B cell (primary cell): ENCODE data around the gene SPAG7. TPM values are rescaled to one million over a fixed set of nuclear protein-coding genes. Genes with fewer than 3 reads are reported as not detected.

ENCODE experiments used
- ATAC-seq: fragments of 200-7000 bp; cut with Tn5 transposase; one replicate; pipeline ENCODE4 v1.10.0; 2021; ENCODE audit warnings: low read depth, mild to moderate bottlenecking, moderate number of reproducible peaks, moderate library complexity
- CTCF ChIA-PET: fragments of 350-600 bp; sonication (Branson Sonifier 250); formaldehyde crosslinking; loops from one replicate; lab custom pipeline; 2021; ENCODE audit warnings: antibody characterized with exemption, inconsistent platforms; lab: Charles Lee
- POLR2A ChIA-PET: fragments of 350-600 bp; sonication (Branson Sonifier 250); formaldehyde crosslinking; loops from one replicate; lab custom pipeline; 2021; ENCODE audit warnings: antibody characterized with exemption; lab: Charles Lee
- DNase-seq: peaks from one replicate; pipeline ENCODE4 v3.0.0; 2013
- H2AFZ ChIP-seq: 2 replicates; pipeline ENCODE4 v1.6.1; 2012; ENCODE audit warnings: mild to moderate bottlenecking, low read depth, low read length; ENCODE audit not compliant: insufficient read depth, poor library complexity, severe bottlenecking
- H3K27ac ChIP-seq, 2 donors: 1 replicate in 1 of 2; 2 replicates in 1 of 2; pipeline ENCODE4 v1.5.1; 2012 to 2013; ENCODE audit warnings: low read length in 2 of 2, mild to moderate bottlenecking in 2 of 2, moderate library complexity in 1 of 2
- H3K27me3 ChIP-seq, 4 experiments: fragments of 200-600 bp in 1 of 4; sonication (generic) in 1 of 4; replicated peaks in 1 of 4; 1 replicate in 2 of 4; 2 replicates in 2 of 4; pipeline versions ENCODE4 v1.6.1 to v1.7.0; 2013 to 2016; ENCODE audit warnings: low read length in 3 of 4, mild to moderate bottlenecking in 2 of 4, mixed read lengths in 1 of 4, moderate library complexity in 1 of 4; ENCODE audit not compliant: insufficient read depth in 4 of 4, control insufficient read depth in 3 of 4; ENCODE audit errors: control extremely low read depth in 1 of 4
- H3K36me3 ChIP-seq, 2 experiments: replicated peaks in 1 of 2; 1 replicate in 1 of 2; 2 replicates in 1 of 2; pipeline versions ENCODE4 v1.6.1 to v1.7.1; 2013; ENCODE audit warnings: low read length in 1 of 2; ENCODE audit not compliant: insufficient read depth in 2 of 2, control insufficient read depth in 1 of 2; ENCODE audit errors: control extremely low read depth in 1 of 2, extremely low read depth in 1 of 2
- H3K4me1 ChIP-seq, 2 donors: fragments of 200-600 bp in 1 of 2; sonication (generic) in 1 of 2; 1 replicate in 1 of 2; 2 replicates in 1 of 2; pipeline versions ENCODE4 v1.5.1 to v1.6.1; 2013 to 2017; ENCODE audit warnings: low read length in 2 of 2; ENCODE audit not compliant: control insufficient read depth in 2 of 2, insufficient read depth in 2 of 2
- H3K4me2 ChIP-seq: replicated peaks from 2 replicates; pipeline ENCODE3; 2012; ENCODE audit warnings: mild to moderate bottlenecking, low read depth, low read length; ENCODE audit not compliant: poor library complexity, severe bottlenecking
- H3K4me3 ChIP-seq, 5 experiments: fragments of 200-600 bp in 1 of 5; sonication (generic) in 1 of 5; 1 replicate in 3 of 5; 2 replicates in 2 of 5; pipeline versions ENCODE4 v1.5.1 to v1.7.0; 2011 to 2016; ENCODE audit warnings: low read length in 4 of 5, mild to moderate bottlenecking in 4 of 5, low read depth in 2 of 5, control low read depth in 1 of 5, moderate library complexity in 1 of 5; ENCODE audit not compliant: insufficient read depth in 1 of 5; ENCODE audit errors: control extremely low read depth in 1 of 5, extremely low read depth in 1 of 5
- H3K79me2 ChIP-seq: fragments of 200-600 bp; sonication (generic); one replicate; pipeline ENCODE4 v1.6.0; 2016; ENCODE audit warnings: low read length; ENCODE audit not compliant: control insufficient read depth, insufficient read depth
- H3K9ac ChIP-seq: fragments of 200-600 bp; sonication (generic); 2 replicates; pipeline ENCODE4 v1.6.1; 2017; ENCODE audit warnings: mild to moderate bottlenecking, low read length, moderate library complexity
- H3K9me3 ChIP-seq, 3 donors: one replicate each; pipeline versions ENCODE4 v1.6.1 to v1.7.1; 2013; ENCODE audit warnings: low read length in 2 of 3; ENCODE audit not compliant: control insufficient read depth in 2 of 3, insufficient read depth in 1 of 3; ENCODE audit errors: control extremely low read depth in 1 of 3
- H4K20me1 ChIP-seq: 2 replicates; pipeline ENCODE4 v1.6.0; 2012; ENCODE audit warnings: mild to moderate bottlenecking, low read length; ENCODE audit not compliant: insufficient read depth, control insufficient read depth, poor library complexity, severe bottlenecking
- H3K27ac Mint-ChIP-seq: one replicate; pipeline ENCODE4 v1.8.0; 2021; ENCODE audit warnings: mixed read lengths
- H3K27me3 Mint-ChIP-seq: one replicate; pipeline ENCODE4 v1.8.0; 2021; ENCODE audit warnings: mixed read lengths
- H3K4me1 Mint-ChIP-seq: one replicate; pipeline ENCODE4 v1.8.0; 2021; ENCODE audit warnings: mixed read lengths
- H3K4me3 Mint-ChIP-seq: one replicate; pipeline ENCODE4 v1.8.0; 2021; ENCODE audit warnings: mixed read lengths
- H3K9me3 Mint-ChIP-seq: one replicate; pipeline ENCODE4 v1.8.0; 2022; ENCODE audit warnings: mixed read lengths; ENCODE audit not compliant: insufficient read depth
- CTCF ChIP-seq: fragments of 200-600 bp; IDR thresholded peaks from one replicate; pipeline ENCODE4 v1.8.0; 2022; ENCODE audit warnings: antibody characterized with exemption, mild to moderate bottlenecking
- EZH2 ChIP-seq: IDR thresholded peaks from 2 replicates; pipeline ENCODE4 v1.6.1; 2012; ENCODE audit warnings: borderline replicate concordance, low read depth, mild to moderate bottlenecking, moderate library complexity, low read length; ENCODE audit not compliant: insufficient read depth, poor library complexity, severe bottlenecking
- WGBS: methylation state at CpG from one replicate; pipeline ENCODE4 v1.1.5; 2013; ENCODE audit warnings: missing lambda C conversion rate; ENCODE audit not compliant: insufficient coverage; 5-methylcytosine and 5-hydroxymethylcytosine counted together
- intact Hi-C: fragments of 100-400 bp; cut with micrococcal nuclease; formaldehyde crosslinking; loops from one replicate; pipeline ENCODE4 v1.10.0; 2022
- polyA plus RNA-seq: library from polyadenylated mRNA; depleted of rRNA; stranded (reverse); fragments of >200 nt; gene quantifications from 2 replicates; pipeline ENCODE4 v1.2.3, GENCODE V29; 2012
- total RNA-seq, 2 donors: library from RNA; stranded (reverse); fragments of 120-200 nt in 1 of 2; gene quantifications; 1 replicate in 1 of 2; 2 replicates in 1 of 2; pipeline versions ENCODE4 v1.2.3 to v1.2.4, GENCODE V29; 2013 to 2022

Gene SPAG7
- total and polyA plus RNA-seq, 2 donors (not counting 1 experiment from before 2014, with no cell fraction given), result 43.4 to 52.5 TPM

DNA sequence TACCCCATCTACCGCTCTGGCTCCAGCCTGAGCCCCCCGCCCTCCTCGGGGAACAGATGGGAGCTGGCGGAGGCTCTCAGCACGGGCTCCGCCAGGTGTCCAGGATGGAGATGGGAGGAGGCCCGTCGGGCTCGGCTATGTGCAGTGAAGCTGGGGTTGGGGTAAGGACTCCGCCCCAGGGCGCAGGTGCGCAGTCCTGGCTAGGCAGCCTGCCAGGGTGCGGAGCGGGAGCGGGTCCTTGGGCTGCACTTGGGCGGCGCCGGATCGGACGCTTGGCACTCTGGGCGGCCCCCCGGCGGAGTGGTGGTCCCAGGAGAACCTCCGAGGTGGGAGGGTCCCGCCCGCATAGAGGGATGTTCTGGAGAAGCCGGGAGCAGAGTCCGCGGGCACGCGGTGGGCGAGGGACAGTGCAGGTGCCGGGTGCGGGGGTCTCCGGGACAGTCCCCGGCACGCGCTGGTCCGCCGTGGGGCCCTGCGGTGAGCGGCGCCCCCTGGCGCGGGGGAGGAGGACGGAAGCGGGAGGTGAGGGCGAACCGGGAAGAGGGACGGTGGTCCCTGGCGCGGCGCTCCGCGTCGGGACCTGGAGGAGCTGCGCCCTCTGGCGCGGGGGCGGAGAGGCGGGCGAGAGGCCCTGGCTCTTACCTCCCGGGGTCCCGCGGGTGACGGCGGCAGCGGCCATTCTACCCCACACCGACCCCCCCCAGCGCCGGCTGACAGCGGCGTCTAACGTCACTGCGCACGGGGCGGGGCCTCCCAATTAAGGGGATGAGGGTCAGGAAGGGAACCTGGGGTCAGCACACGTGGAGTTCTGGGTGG, 19.5 kb upstream of the SPAG7 start, which contains the start of gene CAMTA2:
Gene CAMTA2, minus strand, starts transcription at position 725 of the 816 bp plus-strand sequence. CDS start 1,453 bp downstream, outside the sequence.
- ChIA-PET CTCF (interaction anchor here (0.7 to 5.9 kb wide), 16 partner anchors 8 to 325 kb away, joined by 3 to 35 read pairs (median 3); partner anchors contain the start of genes CHRNE, INCA1, KIF1C and RNF167), POLR2A (interaction anchor here (0.6 to 3.1 kb wide), 9 partner anchors 10 to 620 kb away, joined by 3 to 11 read pairs (median 6); partner anchors contain the start of genes INCA1, KIF1C, RNF167 and SLC25A11)
- Mint-ChIP-seq H3K27ac (peak within 1 kb of the TSS; percentile 90), H3K27me3 (no peaks in the 10 kb centered on the region), H3K4me1 (peaks cover 35% of the 10 kb centered on the region), H3K4me3 (peak within 1 kb of the TSS; percentile 91), H3K9me3 (no peaks in the 10 kb centered on the region)
- ATAC-seq (peak; percentile 89), DNase-seq (peak; percentile 91)
- Histone ChIP-seq H3K9me3 (no peaks in the 10 kb centered on the region), H3K27me3 (no peaks in the 10 kb centered on the region), H3K4me2 (peak within 1 kb of the TSS; percentile 95), H3K4me1 (peaks cover 21 to 28% of the 10 kb centered on the region in 2 donors), H3K27ac (peak within 1 kb of the TSS; percentile 84 to 90), H3K36me3 (peaks cover 0 to 10% of the 10 kb centered on the region in 2 experiments), H2AFZ (peak within 1 kb of the TSS; percentile 96), H3K79me2 (peaks cover 6% of the 10 kb centered on the region), H3K4me3 (peak within 1 kb of the TSS; percentile 67 to 96 (median 81)), H4K20me1 (no peaks in the 10 kb centered on the region), H3K9ac (peak within 1 kb of the TSS; percentile 88)
- intact Hi-C loops, result loop anchor here (1.0 to 5.0 kb wide), 5 partner anchors 10 to 125 kb away; partner anchors contain the start of genes INCA1, KIF1C, SPAG7 and ZNF232
- WGBS, result 2% methylated on average over 61 of the region's 78 CpGs
- no peak for TF ChIP-seq EZH2
- TF ChIP-seq CTCF, result peak; percentile 88
